Body of pancreas (tissue), 4 donors: Measurements from ENCODE around the gene MYRIP. TPM values are rescaled to one million over a fixed set of nuclear protein-coding genes. Genes with fewer than 3 reads are reported as not detected.

ENCODE experiments used
- ATAC-seq: fragments of 150-250 bp; one replicate; pipeline ENCODE4 v1.9.1; 2016
- DNase-seq, 4 donors: peaks; one replicate each; pipeline ENCODE4 v3.0.0-alpha.2; 2019
- H3K27ac ChIP-seq, 4 donors: fragments of 200-600 bp; sonication (generic); 1 replicate in 3 of 4; 2 replicates in 1 of 4; pipeline versions ENCODE4 v1.5.1 to v1.6.1; 2016 to 2019; ENCODE audit warnings: mild to moderate bottlenecking in 1 of 4, mixed read lengths in 1 of 4, moderate library complexity in 1 of 4
- H3K27me3 ChIP-seq, 2 donors: fragments of 200-600 bp; sonication (generic); one replicate each; pipeline ENCODE4 v1.6.0; 2016; ENCODE audit warnings: mild to moderate bottlenecking in 1 of 2
- H3K36me3 ChIP-seq, 2 donors: fragments of 200-600 bp; sonication (generic); replicated peaks in 1 of 2; 2 replicates each; pipeline ENCODE4 v1.5.1; 2016; ENCODE audit warnings: low read depth in 2 of 2; ENCODE audit not compliant: insufficient read depth in 1 of 2
- H3K4me1 ChIP-seq: fragments of 200-600 bp; sonication (generic); one replicate; pipeline ENCODE4 v1.6.0; 2016
- H3K4me3 ChIP-seq, 2 donors: fragments of 200-600 bp; sonication (generic); 1 replicate in 1 of 2; 2 replicates in 1 of 2; pipeline ENCODE4 v1.5.1; 2016 to 2019
- H3K9me3 ChIP-seq, 3 donors: fragments of 200-600 bp; sonication (generic); 1 replicate in 2 of 3; 2 replicates in 1 of 3; pipeline ENCODE4 v1.5.1; 2016
- CTCF ChIP-seq, 7 experiments: fragments of 450-650 bp in 4 of 7; fragments of 200-600 bp in 3 of 7; sonication (generic) in 3 of 7; IDR thresholded peaks; one replicate each; pipeline ENCODE4 v1.5.1; 2016 to 2019; ENCODE audit warnings: antibody characterized with exemption in 7 of 7
- POLR2A ChIP-seq, 3 donors: fragments of 450-650 bp; IDR thresholded peaks; one replicate each; pipeline ENCODE4 v1.6.1; 2016; ENCODE audit warnings: antibody characterized with exemption in 3 of 3, mild to moderate bottlenecking in 2 of 3
- WGBS, 2 donors: methylation state at CpG; one replicate each; pipeline ENCODE4 v1.1.5; 2017; 5-methylcytosine and 5-hydroxymethylcytosine counted together
- intact Hi-C: fragments of 100-400 bp; cut with DNase I; formaldehyde crosslinking; loops from one replicate; pipeline ENCODE4 v1.15.1; 2023
- total RNA-seq, 2 donors: library from RNA; depleted of rRNA; stranded (reverse); fragments of >200 nt; gene quantifications; one replicate each; pipeline ENCODE4 v1.1.0, GENCODE V29; 2016

Gene MYRIP
- total RNA-seq, 2 donors from 2014 or later = 5.2 to 12.5 TPM

- DNase-seq (no peak), ATAC-seq (peak; percentile 67)
- H3K4me1 ChIP-seq = peaks cover 41% of the 10 kb centered on the region
- 14 to 32% methylated on average over 3 of the region's 3 CpGs for WGBS, 2 donors
- H3K4me3 ChIP-seq = no peak overlapping the region
- H3K9me3 ChIP-seq = no peaks in the 10 kb centered on the region
- H3K27ac ChIP-seq = peak overlapping the region; percentile 18 to 86 (median 58)
- H3K36me3 ChIP-seq = no peaks in the 10 kb centered on the region
- no peak for TF ChIP-seq CTCF (IDR thresholded peaks at IDR 0.05)
- TF ChIP-seq POLR2A (IDR thresholded peaks at IDR 0.05) = no peak
- intact Hi-C loops = no loop called here
- H3K27me3 ChIP-seq = no peaks in the 10 kb centered on the region
Measured at GRCh38 chr3:39910826-39911464, 101.5 kb downstream of the MYRIP start.

GRCh38 chr3:39911465-39912309 lies 102.3 kb downstream of the MYRIP start:
- ATAC-seq (peak; percentile 70), DNase-seq (peak; percentile 29 to 65 (median 38))
- intact Hi-C loops = no loop called here
- no peaks in the 10 kb centered on the region for H3K27me3 ChIP-seq
- H3K36me3 ChIP-seq = no peaks in the 10 kb centered on the region
- peak overlapping the region; percentile 18 to 86 (median 58) for H3K27ac ChIP-seq
- no peaks in the 10 kb centered on the region for H3K9me3 ChIP-seq
- 20 to 26% methylated on average over 3 of the region's 3 CpGs for WGBS, 2 donors
- TF ChIP-seq POLR2A (IDR thresholded peaks at IDR 0.05) (no peak), CTCF (IDR thresholded peaks at IDR 0.05) (peak in 4 of 7 experiments; percentile 16 to 28 (median 21))
- no peak overlapping the region for H3K4me3 ChIP-seq
- H3K4me1 ChIP-seq = peaks cover 40% of the 10 kb centered on the region

GRCh38 chr3:39915027-39915426 lies 105.6 kb downstream of the MYRIP start:
- Histone ChIP-seq H3K27me3 (no peaks in the 10 kb centered on the region), H3K4me3 (no peak overlapping the region), H3K9me3 (no peaks in the 10 kb centered on the region), H3K27ac (no peak overlapping the region), H3K4me1 (peaks cover 25% of the 10 kb centered on the region), H3K36me3 (no peaks in the 10 kb centered on the region)
- ATAC-seq (no peak), DNase-seq (no peak)
- intact Hi-C loops = no loop called here
- TF ChIP-seq CTCF (IDR thresholded peaks at IDR 0.05) (no peak), POLR2A (IDR thresholded peaks at IDR 0.05) (no peak)
- WGBS, 2 donors = 89 to 90% methylated on average over 2 of the region's 2 CpGs

- H3K27me3 ChIP-seq = no peaks in the 10 kb centered on the region
- 57 to 61% methylated on average over 1 of the region's 1 CpG for WGBS, 2 donors
- no peak overlapping the region for H3K27ac ChIP-seq
- TF ChIP-seq POLR2A (IDR thresholded peaks at IDR 0.05) (no peak), CTCF (IDR thresholded peaks at IDR 0.05) (no peak)
- DNase-seq (no peak), ATAC-seq (no peak)
- intact Hi-C loops = no loop called here
- no peak overlapping the region for H3K4me3 ChIP-seq
- no peaks in the 10 kb centered on the region for H3K9me3 ChIP-seq
- peaks cover 6% of the 10 kb centered on the region for H3K4me1 ChIP-seq
- no peaks in the 10 kb centered on the region for H3K36me3 ChIP-seq
Measured at GRCh38 chr3:39917065-39917773, 107.8 kb downstream of the MYRIP start.
